Stimulated activated memory B cell treated with anti-CD40 and anti-IgM and Interleukin-4, amounts not matched to agents 10 μg/mL and 1 μg/mL and 100 μg/mL, for 72 hours (primary cell): Measurements from ENCODE around the gene PDYN.

ENCODE experiments used
- ATAC-seq: fragments of 150-1000 bp; cut with Tn5 transposase; 2 replicates; pipeline ENCODE4 v1.10.0; 2021
- H3K27ac Mint-ChIP-seq: one replicate; pipeline ENCODE4 v1.8.0; 2022; ENCODE audit warnings: mild to moderate bottlenecking, mixed read lengths
- H3K27me3 Mint-ChIP-seq: one replicate; pipeline ENCODE4 v1.8.0; 2022; ENCODE audit warnings: mixed read lengths
- H3K36me3 Mint-ChIP-seq: one replicate; pipeline ENCODE4 v1.8.0; 2022; ENCODE audit warnings: mixed read lengths
- H3K4me1 Mint-ChIP-seq: one replicate; pipeline ENCODE4 v1.8.0; 2022; ENCODE audit warnings: mixed read lengths
- H3K4me3 Mint-ChIP-seq: one replicate; pipeline ENCODE4 v1.8.0; 2022; ENCODE audit warnings: mild to moderate bottlenecking, moderate library complexity, mixed read lengths
- H3K9me3 Mint-ChIP-seq: one replicate; pipeline ENCODE4 v1.8.0; 2022; ENCODE audit warnings: mixed read lengths

PDYN gene

DNA sequence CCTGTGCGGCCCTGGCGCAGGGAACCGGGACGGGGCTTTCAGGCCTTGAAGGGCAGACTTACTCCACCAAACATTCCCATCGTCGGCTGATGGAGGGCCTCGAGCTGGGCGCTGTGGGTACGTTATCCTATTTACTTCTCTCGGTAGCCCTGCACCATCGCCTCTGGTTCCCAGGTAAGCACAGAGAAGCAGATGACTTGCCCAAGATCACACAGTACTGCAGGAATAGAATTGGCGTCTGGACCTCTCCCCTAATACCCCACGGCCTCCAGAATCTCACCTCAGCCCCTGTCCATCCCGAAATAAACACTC lies 46.4 kb downstream of the PDYN start:
- no peak for ATAC-seq

DNA sequence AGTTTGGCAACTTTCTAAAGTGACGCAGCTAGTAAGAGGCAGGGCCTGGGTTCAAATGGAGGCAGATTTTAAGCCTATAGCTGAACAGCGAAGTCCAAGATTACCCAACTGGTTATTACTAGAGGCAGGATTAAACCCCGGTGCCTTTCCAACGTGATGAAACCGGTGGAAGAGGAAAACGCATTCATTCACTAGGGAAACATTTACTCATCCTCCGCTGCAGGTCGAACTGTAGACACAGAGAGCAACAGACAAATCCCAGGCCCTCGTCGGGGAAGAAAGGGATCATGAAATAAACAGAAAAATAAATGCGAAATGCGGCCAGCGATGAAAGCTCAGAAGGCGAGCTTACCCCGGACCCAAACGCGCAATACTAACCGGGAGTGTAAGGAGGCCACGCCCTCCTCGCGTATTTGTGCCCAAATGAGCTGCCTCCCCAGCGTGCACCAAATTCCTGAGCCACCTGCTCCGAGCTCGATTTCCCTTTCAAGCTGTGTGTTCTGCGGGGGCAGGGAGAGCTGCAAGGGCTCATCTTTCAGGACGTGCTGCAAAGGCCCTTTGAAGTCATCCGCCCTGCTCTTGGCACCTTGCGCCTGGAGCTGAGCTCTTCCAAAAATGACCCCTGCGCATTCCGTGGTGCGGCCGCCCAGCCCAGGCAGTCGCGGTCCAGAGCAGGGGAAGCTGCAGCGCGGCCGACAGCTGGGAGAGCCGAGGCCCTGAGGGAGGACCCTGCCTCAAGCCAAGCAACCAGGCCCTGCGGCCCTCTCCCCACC lies 46.9 kb downstream of the PDYN start:
- Mint-ChIP-seq H3K4me3 (peak overlapping the region; percentile 59), H3K4me1 (peaks cover 21% of the 10 kb centered on the region), H3K36me3 (no peaks in the 10 kb centered on the region), H3K9me3 (no peaks in the 10 kb centered on the region), H3K27me3 (no peaks in the 10 kb centered on the region), H3K27ac (peak overlapping the region; percentile 60)
- no peak for ATAC-seq

More for the DNA sequence above, 46.4 kb downstream of the PDYN start:
- H3K4me1 Mint-ChIP-seq: peaks cover 26% of the 10 kb centered on the region
- H3K27ac Mint-ChIP-seq: no peak overlapping the region
- no peaks in the 10 kb centered on the region for H3K27me3 Mint-ChIP-seq
- peak overlapping the region; percentile 24 for H3K4me3 Mint-ChIP-seq
- no peaks in the 10 kb centered on the region for H3K9me3 Mint-ChIP-seq
- no peaks in the 10 kb centered on the region for H3K36me3 Mint-ChIP-seq

DNA sequence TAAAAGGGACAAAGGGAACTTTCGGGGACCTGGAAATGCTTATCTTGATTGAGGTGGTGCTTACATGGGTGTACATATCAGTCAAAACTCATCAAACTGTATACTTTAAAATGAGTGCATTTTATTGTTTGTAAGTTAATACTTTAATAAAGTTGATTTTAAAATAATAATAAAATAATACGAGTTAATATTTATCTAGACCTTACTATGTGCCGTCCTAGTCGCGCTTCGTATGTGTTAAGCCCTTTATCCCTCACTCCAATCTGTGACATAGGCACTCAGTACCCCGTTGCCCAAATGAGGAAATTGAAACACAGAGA lies 47.5 kb downstream of the PDYN start:
- no peaks in the 10 kb centered on the region for H3K27me3 Mint-ChIP-seq
- no peak for ATAC-seq
- peak overlapping the region; percentile 59 for H3K4me3 Mint-ChIP-seq
- H3K27ac Mint-ChIP-seq: peak overlapping the region; percentile 60
- no peaks in the 10 kb centered on the region for H3K9me3 Mint-ChIP-seq
- peaks cover 17% of the 10 kb centered on the region for H3K4me1 Mint-ChIP-seq
- H3K36me3 Mint-ChIP-seq: no peaks in the 10 kb centered on the region

DNA sequence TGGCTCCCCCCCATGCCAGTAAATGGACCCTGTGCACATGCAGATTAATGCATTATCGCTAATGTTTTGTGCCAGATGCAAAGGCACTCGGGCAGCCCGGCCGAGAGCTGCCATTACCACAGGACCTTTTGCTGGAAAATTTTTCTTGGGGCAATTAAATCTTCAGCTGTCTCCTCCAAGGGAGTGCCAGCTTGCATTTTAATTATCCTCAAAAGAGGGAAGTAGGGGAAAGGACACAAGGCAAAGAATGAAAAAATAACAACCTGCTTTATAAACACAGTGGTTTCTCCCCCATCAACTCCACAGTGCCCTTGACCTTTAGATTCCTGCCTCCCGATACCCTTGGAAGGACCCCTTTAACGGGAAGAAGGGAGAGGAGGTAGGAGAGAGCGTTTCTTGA lies 48.2 kb downstream of the PDYN start:
- Mint-ChIP-seq H3K9me3 (no peaks in the 10 kb centered on the region), H3K36me3 (no peaks in the 10 kb centered on the region), H3K4me1 (peaks cover 17% of the 10 kb centered on the region), H3K27me3 (no peaks in the 10 kb centered on the region), H3K4me3 (no peak overlapping the region), H3K27ac (no peak overlapping the region)
- no peak for ATAC-seq

DNA sequence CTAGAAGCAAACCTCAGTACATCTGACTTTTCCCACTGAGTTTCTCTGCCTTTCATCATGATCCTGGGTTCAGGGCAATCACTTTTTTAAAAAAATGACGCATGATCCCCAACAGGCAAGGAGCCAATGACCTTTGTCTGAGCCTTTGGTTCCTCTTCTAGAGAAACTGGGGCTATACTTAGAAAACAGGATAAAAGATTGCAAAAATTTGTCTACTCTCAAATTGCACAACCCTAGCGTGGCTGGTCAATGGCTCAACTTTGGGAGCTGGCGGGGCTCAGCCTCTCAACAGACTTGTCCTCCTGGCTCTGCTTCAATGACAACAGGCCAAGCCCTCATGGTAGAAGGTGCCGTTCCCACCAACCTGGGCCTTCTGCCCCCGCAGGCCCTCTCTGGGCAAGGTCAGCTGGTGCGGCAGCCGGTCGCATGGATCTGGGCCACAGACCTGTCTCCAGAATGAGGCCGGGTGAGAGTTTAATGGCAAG lies 48.7 kb downstream of the PDYN start:
- Mint-ChIP-seq H3K27ac (no peak overlapping the region), H3K4me3 (no peak overlapping the region), H3K4me1 (peaks cover 17% of the 10 kb centered on the region), H3K27me3 (no peaks in the 10 kb centered on the region), H3K9me3 (no peaks in the 10 kb centered on the region), H3K36me3 (no peaks in the 10 kb centered on the region)
- ATAC-seq: no peak

DNA sequence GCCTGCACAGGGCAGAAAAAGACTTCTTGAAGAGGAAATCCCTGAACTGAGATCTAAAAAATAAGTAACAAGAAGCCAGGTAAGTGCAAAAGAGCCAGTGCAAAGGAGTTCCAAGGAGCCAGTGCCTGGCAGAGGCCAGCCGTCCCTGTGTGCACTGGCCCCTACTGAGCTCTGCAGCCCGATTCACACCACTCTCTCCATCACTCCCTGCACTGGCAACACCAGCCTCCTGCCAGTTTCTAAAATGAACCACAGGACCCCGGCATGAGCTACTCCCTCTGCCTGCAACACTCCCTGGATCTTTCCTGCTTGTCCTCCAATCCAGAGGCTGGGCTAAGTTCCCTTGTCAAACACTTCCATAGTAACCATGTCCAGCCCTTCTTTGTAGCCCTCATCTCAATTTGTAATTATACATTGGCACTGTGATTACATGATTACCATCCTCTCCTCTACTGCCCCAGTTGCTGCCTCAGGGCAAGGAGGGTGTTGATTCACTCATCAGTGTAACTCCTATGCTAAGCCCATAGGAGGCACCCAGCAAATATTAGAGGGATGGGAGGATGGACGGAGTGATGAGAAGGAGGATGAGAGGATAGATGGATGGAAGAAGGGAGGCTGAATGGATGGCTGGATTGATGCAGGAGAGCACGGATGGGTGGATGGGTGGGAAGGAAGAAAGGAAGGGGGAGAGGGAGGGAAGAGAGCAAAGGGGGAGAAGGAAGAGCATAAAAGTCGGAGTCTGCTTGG lies 49.3 kb downstream of the PDYN start:
- no peaks in the 10 kb centered on the region for H3K9me3 Mint-ChIP-seq
- no peaks in the 10 kb centered on the region for H3K27me3 Mint-ChIP-seq
- H3K27ac Mint-ChIP-seq: no peak overlapping the region

DNA sequence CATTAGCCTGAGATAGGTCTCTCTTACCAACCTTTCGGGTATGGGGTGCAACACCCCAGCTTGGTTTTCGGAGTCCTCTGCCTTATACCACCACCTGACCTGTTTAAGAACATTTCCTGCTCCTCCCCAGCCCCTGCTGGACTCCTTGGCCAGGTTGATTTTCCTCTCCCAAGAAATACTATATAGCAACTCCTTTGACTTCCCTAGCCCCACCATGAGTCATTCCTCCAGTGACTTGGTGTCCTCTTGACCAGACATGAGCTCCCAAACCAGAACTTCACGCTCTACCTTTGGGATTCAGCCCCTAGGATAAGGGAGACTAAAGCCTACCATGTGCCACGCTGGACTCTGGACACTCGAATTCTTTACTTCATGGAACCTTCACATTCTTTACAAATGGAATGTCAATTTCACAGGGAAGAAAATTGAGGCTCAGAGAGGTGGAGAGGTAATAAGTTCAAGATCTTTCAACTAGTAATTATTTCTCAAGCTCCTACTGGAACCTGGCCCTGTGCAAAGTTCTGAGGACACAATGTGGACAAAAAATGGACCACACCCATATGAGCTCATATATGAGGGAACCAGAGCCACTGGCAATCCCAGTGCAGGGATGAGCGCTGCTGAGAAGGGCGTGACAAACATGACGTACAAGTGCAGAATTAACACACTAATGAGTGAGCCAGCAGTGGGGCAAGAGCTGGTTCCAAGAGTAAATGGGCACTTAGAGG lies 50.4 kb downstream of the PDYN start:
- no peak overlapping the region for H3K27ac Mint-ChIP-seq
- H3K27me3 Mint-ChIP-seq: no peaks in the 10 kb centered on the region
- H3K9me3 Mint-ChIP-seq: no peaks in the 10 kb centered on the region
- peaks cover 10% of the 10 kb centered on the region for H3K4me1 Mint-ChIP-seq
- ATAC-seq: no peak
- H3K36me3 Mint-ChIP-seq: peaks cover 9% of the 10 kb centered on the region
- H3K4me3 Mint-ChIP-seq: no peak overlapping the region

More for the DNA sequence above, 49.3 kb downstream of the PDYN start:
- no peak for ATAC-seq
- Mint-ChIP-seq H3K4me3 (no peak overlapping the region), H3K36me3 (no peaks in the 10 kb centered on the region), H3K4me1 (peaks cover 10% of the 10 kb centered on the region)

DNA sequence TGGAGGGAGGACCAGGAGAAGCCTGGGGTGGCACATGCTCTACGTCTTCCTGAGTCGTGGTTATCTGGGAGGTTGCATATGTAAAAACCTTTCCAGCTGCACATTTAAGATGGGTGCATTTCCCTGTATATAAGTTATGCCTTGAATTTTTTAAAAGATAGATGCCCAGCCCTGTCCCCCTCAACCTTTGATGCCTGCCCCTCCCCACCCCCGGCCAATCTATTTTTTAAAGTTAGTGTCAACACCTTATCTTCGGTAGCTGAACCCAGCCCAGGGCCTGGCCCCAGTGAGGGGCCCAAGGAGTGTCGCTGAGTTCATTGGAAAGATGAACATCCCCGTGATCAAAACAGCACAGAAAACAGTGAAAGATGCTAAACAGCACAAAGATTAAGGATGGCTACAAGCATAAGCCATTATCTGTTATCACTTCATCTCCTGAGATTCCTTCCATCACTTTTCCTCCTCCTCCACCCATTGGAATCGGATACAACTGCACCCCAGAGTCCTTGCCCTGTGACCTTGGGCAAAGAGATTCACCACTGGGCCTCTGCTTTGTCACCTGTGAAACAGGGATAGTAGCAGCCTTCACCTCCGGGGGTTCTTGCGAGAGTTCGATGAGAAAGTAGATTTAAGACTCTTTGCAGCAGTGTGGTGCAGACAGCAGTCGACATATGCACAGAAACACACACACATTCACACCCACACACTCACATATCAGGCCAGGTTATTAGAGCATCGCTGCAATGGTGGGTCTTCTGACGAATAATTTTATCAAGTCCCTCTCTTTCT lies 51.2 kb downstream of the PDYN start:
- no peak overlapping the region for H3K27ac Mint-ChIP-seq
- peaks cover 10% of the 10 kb centered on the region for H3K4me1 Mint-ChIP-seq
- ATAC-seq: no peak
- H3K4me3 Mint-ChIP-seq: no peak overlapping the region
- H3K36me3 Mint-ChIP-seq: peaks cover 17% of the 10 kb centered on the region
- H3K9me3 Mint-ChIP-seq: no peaks in the 10 kb centered on the region
- H3K27me3 Mint-ChIP-seq: no peaks in the 10 kb centered on the region

DNA sequence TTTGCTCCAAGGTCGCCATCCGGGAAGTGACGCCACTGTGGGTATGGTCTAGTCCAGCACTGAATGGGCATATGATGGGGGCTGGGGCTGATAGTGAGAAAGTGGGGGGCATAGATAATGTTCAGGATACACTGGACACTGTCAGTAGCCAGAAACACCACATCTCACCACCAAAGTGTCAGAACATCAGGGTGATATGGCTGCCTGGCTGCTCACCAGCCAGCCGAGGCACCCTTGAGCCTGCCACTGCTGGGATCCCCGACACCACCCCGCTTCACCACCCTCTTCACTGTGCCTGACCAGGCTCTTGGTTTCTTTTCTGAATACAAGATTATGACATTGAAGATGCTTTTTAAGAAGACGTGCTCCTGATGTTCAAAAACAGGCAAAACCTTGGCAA lies 51.8 kb downstream of the PDYN start:
- Mint-ChIP-seq H3K9me3 (no peaks in the 10 kb centered on the region), H3K4me3 (no peak overlapping the region), H3K27me3 (no peaks in the 10 kb centered on the region), H3K36me3 (peaks cover 23% of the 10 kb centered on the region), H3K27ac (no peak overlapping the region), H3K4me1 (peaks cover 10% of the 10 kb centered on the region)
- ATAC-seq: no peak

DNA sequence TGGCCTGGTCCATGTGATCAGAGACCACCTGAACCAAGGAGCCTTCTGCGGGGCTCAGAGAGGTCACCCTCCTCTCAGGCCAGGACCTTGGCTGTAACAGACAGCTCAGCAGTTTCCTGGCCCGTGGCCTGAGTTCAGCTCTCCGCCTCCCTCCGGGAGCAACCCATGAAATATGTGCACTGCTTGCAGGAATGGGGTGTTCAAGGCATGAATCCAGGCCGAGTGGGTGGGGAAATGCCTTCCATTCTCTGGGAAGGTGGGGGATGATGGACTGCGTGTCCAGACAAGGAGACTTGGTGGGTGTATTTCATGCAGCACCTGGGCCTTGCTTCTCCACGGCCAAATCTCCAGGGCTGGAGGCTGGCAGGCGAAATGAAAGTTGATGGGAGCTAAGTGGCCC lies 52.6 kb downstream of the PDYN start:
- Mint-ChIP-seq H3K27me3 (no peaks in the 10 kb centered on the region), H3K27ac (no peak overlapping the region), H3K9me3 (no peaks in the 10 kb centered on the region), H3K4me3 (no peak overlapping the region), H3K36me3 (peaks cover 30% of the 10 kb centered on the region), H3K4me1 (peaks cover 11% of the 10 kb centered on the region)
- no peak for ATAC-seq

DNA sequence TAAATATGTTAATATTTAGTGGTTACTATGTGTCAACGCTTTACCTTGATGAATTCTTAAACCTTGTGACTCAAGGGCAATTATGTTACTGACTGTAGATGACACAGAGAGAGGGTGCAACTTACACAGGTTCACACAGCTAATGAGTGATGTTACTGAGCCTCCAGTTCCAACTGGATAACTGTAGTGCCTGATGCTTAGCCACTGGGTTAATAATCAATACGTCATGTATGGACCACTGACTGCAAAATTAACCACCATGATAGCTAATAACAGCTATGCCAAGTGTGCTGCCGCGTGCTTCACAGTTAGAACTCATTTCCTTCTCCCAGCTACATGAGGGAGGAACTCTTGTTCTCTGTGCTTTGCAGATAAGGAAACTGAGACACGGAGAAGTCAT lies 53.3 kb downstream of the PDYN start:
- peaks cover 35% of the 10 kb centered on the region for H3K36me3 Mint-ChIP-seq
- H3K9me3 Mint-ChIP-seq: no peaks in the 10 kb centered on the region
- H3K27me3 Mint-ChIP-seq: no peaks in the 10 kb centered on the region
- no peak overlapping the region for H3K4me3 Mint-ChIP-seq
- H3K27ac Mint-ChIP-seq: no peak overlapping the region
- peaks cover 11% of the 10 kb centered on the region for H3K4me1 Mint-ChIP-seq
- ATAC-seq: no peak

DNA sequence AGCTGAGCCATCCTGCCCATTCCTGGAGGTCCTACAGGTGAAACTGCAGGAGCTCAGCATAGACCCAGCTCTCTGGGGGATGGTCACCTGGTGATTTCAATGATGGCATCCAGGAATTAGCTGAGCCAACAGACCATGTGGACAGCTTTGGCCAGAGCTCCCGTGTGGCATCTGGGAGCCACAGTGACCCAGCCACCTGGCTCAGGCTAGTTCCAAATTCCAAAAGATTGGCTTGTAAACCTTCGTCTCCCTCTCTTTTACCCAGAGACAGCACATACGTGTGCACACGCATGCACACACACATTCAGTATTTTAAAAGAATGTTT lies 54.6 kb downstream of the PDYN start:
- Mint-ChIP-seq H3K4me1 (peaks cover 7% of the 10 kb centered on the region), H3K36me3 (peaks cover 48% of the 10 kb centered on the region), H3K9me3 (no peaks in the 10 kb centered on the region), H3K27me3 (no peaks in the 10 kb centered on the region), H3K27ac (no peak overlapping the region), H3K4me3 (no peak overlapping the region)
- no peak for ATAC-seq

DNA sequence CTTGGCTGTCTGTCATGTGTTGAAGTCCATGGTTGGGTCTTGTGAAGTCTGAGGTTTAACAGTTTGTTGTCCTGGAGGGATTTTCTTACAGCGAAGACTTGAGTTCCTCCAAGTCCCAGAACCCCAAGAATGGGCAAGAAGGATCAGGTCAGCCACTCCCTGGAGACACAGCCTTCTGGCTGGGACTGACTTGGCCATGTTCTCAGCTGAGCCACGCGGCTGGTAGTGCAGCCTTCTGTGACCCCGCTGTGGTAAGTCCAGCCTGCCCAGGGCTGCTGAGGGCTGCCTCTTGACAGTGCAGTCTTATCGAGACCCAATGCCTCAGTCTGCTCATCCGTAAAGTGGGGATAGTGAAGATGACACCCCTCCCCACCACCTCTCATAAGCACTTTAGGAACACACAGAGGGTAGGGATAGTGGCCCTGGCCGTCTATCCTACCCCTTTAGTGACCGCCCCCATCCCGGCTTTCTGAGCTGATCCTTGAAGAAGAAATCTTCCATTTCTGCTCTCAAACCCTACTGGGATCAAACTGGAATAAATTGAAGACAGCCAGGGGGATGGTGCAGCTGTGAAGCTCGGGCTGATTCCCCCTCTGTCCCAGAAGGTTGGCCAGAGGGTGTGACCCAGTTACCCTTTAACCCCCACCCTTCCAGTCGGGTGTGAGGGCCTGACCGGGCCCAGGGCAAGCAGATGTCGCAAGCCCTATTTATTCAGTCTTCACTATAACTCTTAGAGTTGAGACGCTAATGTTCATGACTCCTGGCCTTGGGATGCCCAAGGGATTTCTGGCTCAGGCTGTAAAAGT lies 55.2 kb downstream of the PDYN start:
- Mint-ChIP-seq H3K27me3 (no peaks in the 10 kb centered on the region), H3K9me3 (no peaks in the 10 kb centered on the region), H3K36me3 (peaks cover 54% of the 10 kb centered on the region), H3K4me3 (no peak overlapping the region), H3K4me1 (peaks cover 7% of the 10 kb centered on the region), H3K27ac (no peak overlapping the region)
- ATAC-seq: no peak

DNA sequence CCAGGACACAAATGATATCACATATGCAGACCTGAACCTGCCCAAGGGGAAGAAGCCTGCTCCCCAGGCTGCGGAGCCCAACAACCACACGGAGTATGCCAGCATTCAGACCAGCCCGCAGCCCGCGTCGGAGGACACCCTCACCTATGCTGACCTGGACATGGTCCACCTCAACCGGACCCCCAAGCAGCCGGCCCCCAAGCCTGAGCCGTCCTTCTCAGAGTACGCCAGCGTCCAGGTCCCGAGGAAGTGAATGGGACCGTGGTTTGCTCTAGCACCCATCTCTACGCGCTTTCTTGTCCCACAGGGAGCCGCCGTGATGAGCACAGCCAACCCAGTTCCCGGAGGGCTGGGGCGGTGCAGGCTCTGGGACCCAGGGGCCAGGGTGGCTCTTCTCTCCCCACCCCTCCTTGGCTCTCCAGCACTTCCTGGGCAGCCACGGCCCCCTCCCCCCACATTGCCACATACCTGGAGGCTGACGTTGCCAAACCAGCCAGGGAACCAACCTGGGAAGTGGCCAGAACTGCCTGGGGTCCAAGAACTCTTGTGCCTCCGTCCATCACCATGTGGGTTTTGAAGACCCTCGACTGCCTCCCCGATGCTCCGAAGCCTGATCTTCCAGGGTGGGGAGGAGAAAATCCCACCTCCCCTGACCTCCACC lies 56.4 kb downstream of the PDYN start:
- Mint-ChIP-seq H3K36me3 (peaks cover 63% of the 10 kb centered on the region), H3K9me3 (no peaks in the 10 kb centered on the region), H3K27me3 (no peaks in the 10 kb centered on the region), H3K27ac (peak overlapping the region; percentile 24), H3K4me1 (peaks cover 7% of the 10 kb centered on the region), H3K4me3 (no peak overlapping the region)
- no peak for ATAC-seq
